Measurements from ENCODE around the gene NEUROD4.

NEUROD4 gene

DNA sequence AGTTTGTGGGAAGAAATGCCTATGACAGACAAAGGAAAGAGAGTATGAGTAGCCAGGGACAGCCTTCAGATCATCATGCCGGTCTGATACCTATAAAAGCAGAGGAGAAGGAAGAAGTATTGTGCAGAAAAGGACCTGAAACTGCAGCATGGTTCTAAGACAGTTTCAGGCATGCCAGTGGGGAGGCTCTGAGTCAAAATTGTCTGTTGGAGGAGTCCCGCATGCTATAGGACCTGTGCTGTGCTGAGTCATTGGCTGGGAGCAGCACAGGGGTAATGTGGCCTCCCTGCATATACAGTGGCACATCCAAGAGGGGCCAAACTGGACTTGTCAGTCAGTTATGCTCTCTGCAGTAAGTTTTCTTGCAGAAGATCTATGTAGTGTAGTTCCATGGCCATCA lies 40.7 kb downstream of the NEUROD4 start:
- H3K27me3 ChIP-seq, result no peaks in the 10 kb centered on the region; the same call in none of the 2 replicates
- TF ChIP-seq, protein P1, sequence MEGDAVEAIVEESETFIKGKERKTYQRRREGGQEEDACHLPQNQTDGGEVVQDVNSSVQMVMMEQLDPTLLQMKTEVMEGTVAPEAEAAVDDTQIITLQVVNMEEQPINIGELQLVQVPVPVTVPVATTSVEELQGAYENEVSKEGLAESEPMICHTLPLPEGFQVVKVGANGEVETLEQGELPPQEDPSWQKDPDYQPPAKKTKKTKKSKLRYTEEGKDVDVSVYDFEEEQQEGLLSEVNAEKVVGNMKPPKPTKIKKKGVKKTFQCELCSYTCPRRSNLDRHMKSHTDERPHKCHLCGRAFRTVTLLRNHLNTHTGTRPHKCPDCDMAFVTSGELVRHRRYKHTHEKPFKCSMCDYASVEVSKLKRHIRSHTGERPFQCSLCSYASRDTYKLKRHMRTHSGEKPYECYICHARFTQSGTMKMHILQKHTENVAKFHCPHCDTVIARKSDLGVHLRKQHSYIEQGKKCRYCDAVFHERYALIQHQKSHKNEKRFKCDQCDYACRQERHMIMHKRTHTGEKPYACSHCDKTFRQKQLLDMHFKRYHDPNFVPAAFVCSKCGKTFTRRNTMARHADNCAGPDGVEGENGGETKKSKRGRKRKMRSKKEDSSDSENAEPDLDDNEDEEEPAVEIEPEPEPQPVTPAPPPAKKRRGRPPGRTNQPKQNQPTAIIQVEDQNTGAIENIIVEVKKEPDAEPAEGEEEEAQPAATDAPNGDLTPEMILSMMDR (IDR thresholded peaks at IDR 0.05; ENCODE audit: low read depth, low read length), result no peak
- no peak for DNase-seq

DNA sequence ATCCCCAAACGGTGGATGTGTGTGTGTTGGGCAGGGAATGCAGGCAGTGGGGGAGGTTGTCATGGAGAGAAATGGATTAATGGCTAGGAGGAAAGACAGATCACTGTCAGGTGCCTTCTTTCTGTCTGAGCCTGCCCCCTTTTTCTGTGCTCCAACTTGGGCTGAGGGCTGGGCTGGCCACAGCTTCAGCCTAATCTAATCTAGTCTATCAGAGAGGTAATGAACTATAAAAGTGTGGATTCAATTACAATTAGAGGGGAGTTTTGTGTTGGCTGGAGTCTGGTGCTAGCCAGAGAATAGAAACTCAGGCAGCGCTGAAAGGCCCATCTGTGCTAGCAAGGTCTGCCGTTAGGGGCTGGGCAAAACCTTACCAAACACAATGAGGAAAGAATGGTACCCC lies 41.2 kb downstream of the NEUROD4 start:
- Histone ChIP-seq H3K36me3 (no peaks in the 10 kb centered on the region), H3K27me3 (no peaks in the 10 kb centered on the region; the same call in none of the 2 replicates), H3K4me3 (ENCODE audit: low read depth, low read length) (no peak overlapping the region), H3K4me1 (no peaks in the 10 kb centered on the region), H3K9me3 (no peaks in the 10 kb centered on the region)
- TF ChIP-seq, protein P1 (IDR thresholded peaks at IDR 0.05; ENCODE audit: low read depth, low read length), result no peak
- no peak for DNase-seq

More for the DNA sequence above, 40.7 kb downstream of the NEUROD4 start:
- no peaks in the 10 kb centered on the region for H3K9me3 ChIP-seq
- no peaks in the 10 kb centered on the region for H3K36me3 ChIP-seq
- no peak overlapping the region for H3K4me3 ChIP-seq (ENCODE audit: low read depth, low read length)
- H3K4me1 ChIP-seq, result no peaks in the 10 kb centered on the region

DNA sequence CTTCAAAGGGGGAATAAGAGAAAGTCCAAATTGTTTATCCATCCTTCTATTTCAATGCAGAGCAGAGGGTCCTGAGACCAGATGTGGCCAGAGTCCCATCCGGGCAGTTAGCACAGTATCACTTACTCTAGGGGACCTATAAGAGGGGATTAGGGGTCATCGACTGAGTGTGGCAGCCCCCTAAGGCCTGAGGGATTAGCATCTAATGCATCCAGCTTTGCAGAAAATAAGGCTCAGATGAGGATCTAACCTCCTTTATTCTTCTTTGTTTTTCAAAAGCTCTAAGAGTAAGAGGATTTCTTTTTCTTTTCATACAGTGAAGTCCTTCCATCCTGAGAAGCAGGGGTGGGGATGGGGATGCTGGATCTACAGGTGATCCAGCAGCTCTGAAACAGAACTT lies 43.5 kb downstream of the NEUROD4 start:
- DNase-seq, result no peak
- H3K4me1 ChIP-seq, result no peaks in the 10 kb centered on the region
- no peak overlapping the region for H3K4me3 ChIP-seq (ENCODE audit: low read depth, low read length)
- no peaks in the 10 kb centered on the region; the same call in none of the 2 replicates for H3K27me3 ChIP-seq
- no peaks in the 10 kb centered on the region for H3K9me3 ChIP-seq
- H3K36me3 ChIP-seq, result no peaks in the 10 kb centered on the region
- TF ChIP-seq, protein P1 (IDR thresholded peaks at IDR 0.05; ENCODE audit: low read depth, low read length), result no peak

DNA sequence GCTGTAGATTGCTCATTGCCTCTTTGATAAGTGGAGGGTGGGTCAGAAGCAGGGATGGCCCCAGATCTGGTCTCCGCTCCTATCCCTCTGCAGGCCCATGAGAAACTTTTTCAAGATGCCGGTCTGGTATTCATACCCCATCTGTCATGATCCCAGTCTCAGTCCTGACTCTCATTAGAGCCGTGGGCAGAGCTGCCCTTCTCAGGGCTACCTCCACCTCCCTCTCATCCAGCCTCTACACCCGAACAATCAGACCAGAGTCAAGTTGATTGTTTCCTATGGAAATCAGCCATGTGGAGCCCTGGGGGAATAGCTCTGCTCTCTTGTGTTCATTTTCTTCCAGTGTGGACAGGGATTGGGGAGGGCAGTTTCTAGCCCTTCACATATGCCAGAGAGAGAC lies 45.8 kb downstream of the NEUROD4 start:
- Histone ChIP-seq H3K27me3 (no peaks in the 10 kb centered on the region; the same call in none of the 2 replicates), H3K4me1 (no peaks in the 10 kb centered on the region), H3K9me3 (no peaks in the 10 kb centered on the region), H3K4me3 (ENCODE audit: low read depth, low read length) (no peak overlapping the region), H3K36me3 (no peaks in the 10 kb centered on the region)
- TF ChIP-seq, protein P1 (IDR thresholded peaks at IDR 0.05; ENCODE audit: low read depth, low read length), result no peak
- no peak for DNase-seq

DNA sequence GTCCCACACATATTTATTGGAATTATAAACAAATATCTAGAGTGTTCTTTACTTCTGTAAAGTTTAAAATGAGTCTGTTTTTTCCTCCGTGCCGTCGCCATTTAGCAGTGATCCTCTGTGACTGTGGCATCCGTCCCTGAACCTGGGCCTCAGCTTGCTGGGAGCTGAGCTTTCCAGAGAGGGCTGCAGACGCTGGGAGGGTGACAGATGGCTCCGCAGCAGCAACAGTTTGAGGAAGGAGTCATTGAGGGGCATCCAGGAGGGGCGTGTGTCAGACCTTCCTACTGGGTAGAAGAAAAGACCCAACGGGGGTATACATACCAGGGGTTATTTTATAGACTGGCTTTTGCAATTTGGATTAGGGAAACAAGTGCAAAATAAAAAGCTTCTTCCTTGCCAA lies 47.9 kb downstream of the NEUROD4 start:
- Histone ChIP-seq H3K36me3 (no peaks in the 10 kb centered on the region), H3K27me3 (no peaks in the 10 kb centered on the region; the same call in none of the 2 replicates), H3K4me3 (ENCODE audit: low read depth, low read length) (no peak overlapping the region), H3K4me1 (no peaks in the 10 kb centered on the region), H3K9me3 (no peaks in the 10 kb centered on the region)
- TF ChIP-seq, protein P1 (IDR thresholded peaks at IDR 0.05; ENCODE audit: low read depth, low read length), result no peak
- DNase-seq, result no peak

DNA sequence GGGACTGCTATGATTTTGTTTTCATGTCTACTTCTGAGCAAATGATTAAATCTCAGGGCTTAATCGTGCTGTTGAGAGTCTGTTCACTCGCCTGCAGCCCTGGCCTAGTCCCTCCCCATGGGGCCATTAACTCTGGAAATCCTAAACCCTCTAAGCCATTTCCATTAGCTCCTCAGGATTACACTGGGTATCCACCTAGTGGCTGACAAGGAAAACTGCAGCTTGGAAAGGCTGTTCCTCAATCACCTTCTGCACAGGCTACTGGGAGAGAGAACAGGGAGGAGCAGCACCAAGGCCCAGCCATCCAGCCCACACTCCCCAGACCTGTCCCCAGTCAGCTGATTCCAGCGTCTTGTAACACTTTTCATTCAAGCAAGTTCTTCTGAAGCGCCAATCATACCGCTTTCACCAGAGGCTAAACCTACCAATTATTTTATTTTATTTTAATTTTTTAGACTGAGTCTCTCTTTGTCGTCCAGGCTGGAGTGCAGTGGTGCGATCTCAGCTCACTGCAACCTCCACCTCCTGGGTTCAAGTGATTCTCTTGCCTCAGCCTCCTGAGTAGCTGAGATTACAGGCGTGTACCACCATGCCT lies 48.7 kb downstream of the NEUROD4 start:
- Histone ChIP-seq H3K36me3 (no peaks in the 10 kb centered on the region), H3K27me3 (no peaks in the 10 kb centered on the region; the same call in none of the 2 replicates), H3K9me3 (no peaks in the 10 kb centered on the region), H3K4me1 (no peaks in the 10 kb centered on the region), H3K4me3 (ENCODE audit: low read depth, low read length) (no peak overlapping the region)
- DNase-seq, result peak; percentile 31
- TF ChIP-seq, protein P1 (IDR thresholded peaks at IDR 0.05; ENCODE audit: low read depth, low read length), result peak; percentile 89
